Stimulated activated memory B cell treated with anti-CD40 and anti-IgM and Interleukin-4, amounts not matched to agents 10 μg/mL and 1 μg/mL and 100 μg/mL, for 72 hours (primary cell): ENCODE measurements around the gene SSH2.
"Not testable (repeated sequence)": the region's sequence is repeated elsewhere in the genome, so short reads cannot be mapped to it uniquely, and the experiment has no call there.

Experiments
- ATAC-seq: fragments of 150-1000 bp; cut with Tn5 transposase; 2 replicates; pipeline ENCODE4 v1.10.0; 2021
- H3K27ac Mint-ChIP-seq: one replicate; pipeline ENCODE4 v1.8.0; 2022; ENCODE audit warnings: mild to moderate bottlenecking, mixed read lengths
- H3K27me3 Mint-ChIP-seq: one replicate; pipeline ENCODE4 v1.8.0; 2022; ENCODE audit warnings: mixed read lengths
- H3K36me3 Mint-ChIP-seq: one replicate; pipeline ENCODE4 v1.8.0; 2022; ENCODE audit warnings: mixed read lengths
- H3K4me1 Mint-ChIP-seq: one replicate; pipeline ENCODE4 v1.8.0; 2022; ENCODE audit warnings: mixed read lengths
- H3K4me3 Mint-ChIP-seq: one replicate; pipeline ENCODE4 v1.8.0; 2022; ENCODE audit warnings: mild to moderate bottlenecking, moderate library complexity, mixed read lengths
- H3K9me3 Mint-ChIP-seq: one replicate; pipeline ENCODE4 v1.8.0; 2022; ENCODE audit warnings: mixed read lengths

Gene SSH2

DNA sequence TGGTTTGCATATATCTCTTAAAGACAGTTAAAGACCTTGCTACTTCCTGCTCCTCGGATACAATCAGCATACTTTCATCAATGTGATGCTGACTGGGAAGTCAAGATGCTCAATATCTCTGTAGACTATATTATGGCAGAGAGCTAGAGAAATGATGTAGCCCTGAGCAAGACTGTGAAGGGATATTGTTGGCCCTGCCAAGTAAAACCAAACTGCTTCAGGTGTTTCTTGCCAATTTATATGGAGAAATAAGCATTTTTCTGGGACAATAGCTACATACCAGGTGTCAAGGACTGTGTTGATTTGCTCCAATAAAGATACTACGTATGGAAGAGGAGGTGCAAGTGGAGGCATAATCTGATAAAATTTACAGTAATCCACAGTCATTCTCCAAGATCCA lies 6.7 kb upstream of the SSH2 start:
- Mint-ChIP-seq H3K27ac (no peak overlapping the region), H3K9me3 (no peaks in the 10 kb centered on the region), H3K27me3 (peaks cover 9% of the 10 kb centered on the region), H3K4me3 (no peak overlapping the region), H3K4me1 (no peaks in the 10 kb centered on the region), H3K36me3 (peaks cover 6% of the 10 kb centered on the region)
- ATAC-seq: no peak

DNA sequence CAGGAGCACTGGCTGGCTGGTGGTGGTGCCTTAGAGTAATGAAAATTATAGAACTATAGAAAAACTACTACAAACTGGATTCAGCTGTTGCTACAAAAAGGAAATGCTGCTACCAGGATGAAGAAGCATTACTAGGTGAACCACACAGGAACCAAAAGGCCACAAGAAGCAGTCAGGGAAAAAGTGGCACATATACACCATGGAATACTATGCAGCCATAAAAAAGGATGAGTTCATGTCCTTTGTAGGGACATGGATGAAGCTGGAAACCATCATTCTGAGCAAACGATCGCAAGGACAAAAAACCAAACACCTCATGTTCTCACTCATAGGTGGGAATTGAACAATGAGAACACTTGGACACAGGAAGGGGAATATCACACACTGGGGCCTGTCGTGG lies 5.9 kb upstream of the SSH2 start:
- ATAC-seq, H3K4me1 Mint-ChIP-seq, H3K27ac Mint-ChIP-seq, H3K36me3 Mint-ChIP-seq, H3K27me3 Mint-ChIP-seq, H3K4me3 Mint-ChIP-seq, H3K9me3 Mint-ChIP-seq: not testable (repeated sequence)

DNA sequence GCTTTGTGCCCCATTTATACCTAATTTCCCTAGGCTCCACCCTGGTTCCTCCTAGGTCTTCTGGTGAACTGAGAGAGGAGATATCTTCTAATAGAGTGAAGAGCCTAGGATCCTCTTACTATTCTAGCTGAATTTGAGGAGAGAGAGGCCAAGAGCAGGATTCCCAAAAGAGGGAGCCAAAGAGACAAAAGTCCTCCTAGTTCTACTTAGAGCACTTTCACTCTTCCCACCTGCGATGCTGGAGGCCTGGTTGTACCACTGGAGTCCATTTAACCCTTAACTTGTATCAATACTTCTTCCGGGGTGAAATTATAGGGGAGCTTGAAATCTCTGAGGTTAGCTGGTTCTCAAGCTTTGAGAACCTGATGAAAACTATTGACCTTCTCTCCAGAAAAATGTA lies 3.4 kb upstream of the SSH2 start:
- H3K36me3 Mint-ChIP-seq: peaks cover 6% of the 10 kb centered on the region
- ATAC-seq: no peak
- H3K4me3 Mint-ChIP-seq: no peak overlapping the region
- no peaks in the 10 kb centered on the region for H3K9me3 Mint-ChIP-seq
- H3K4me1 Mint-ChIP-seq: peaks cover 9% of the 10 kb centered on the region
- H3K27ac Mint-ChIP-seq: no peak overlapping the region
- peaks cover 9% of the 10 kb centered on the region for H3K27me3 Mint-ChIP-seq

DNA sequence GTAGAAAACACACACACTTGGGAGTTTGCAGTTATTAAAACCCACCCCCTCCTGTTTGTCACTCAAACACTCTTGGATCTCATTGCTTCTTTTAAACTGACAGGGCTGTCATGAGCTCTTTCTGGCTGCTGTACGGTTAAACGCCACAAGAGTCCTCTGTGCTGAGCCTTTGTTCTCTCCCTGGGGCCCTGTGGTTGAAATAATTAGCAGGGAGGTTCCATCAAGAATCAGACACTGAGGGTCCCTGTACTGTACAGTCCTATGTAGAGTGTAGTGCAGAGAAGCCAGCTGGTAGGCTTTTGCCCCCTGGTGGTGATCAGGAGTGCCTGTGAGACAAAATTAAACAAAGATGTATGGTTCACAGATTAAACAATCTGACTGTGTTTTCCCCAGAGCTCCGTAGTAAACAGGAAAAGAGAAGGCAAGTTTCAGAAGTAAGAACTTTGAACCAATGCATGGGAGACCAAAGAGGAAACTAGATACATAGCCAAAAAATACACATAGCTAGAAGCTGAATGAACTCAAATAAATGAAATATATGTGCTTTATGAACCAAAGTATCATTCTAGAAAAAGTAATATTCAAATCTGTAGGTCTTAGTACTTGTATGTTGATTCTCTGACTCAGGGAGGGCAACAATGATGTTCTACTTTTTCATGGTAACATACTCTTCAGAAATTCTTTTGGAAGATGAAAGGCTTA lies 1.4 kb upstream of the SSH2 start:
- peaks cover 11% of the 10 kb centered on the region for H3K36me3 Mint-ChIP-seq
- no peak overlapping the region for H3K4me3 Mint-ChIP-seq
- no peaks in the 10 kb centered on the region for H3K9me3 Mint-ChIP-seq
- ATAC-seq: peak; percentile 87
- H3K27ac Mint-ChIP-seq: no peak overlapping the region
- H3K27me3 Mint-ChIP-seq: peaks cover 9% of the 10 kb centered on the region
- peaks cover 25% of the 10 kb centered on the region for H3K4me1 Mint-ChIP-seq

DNA sequence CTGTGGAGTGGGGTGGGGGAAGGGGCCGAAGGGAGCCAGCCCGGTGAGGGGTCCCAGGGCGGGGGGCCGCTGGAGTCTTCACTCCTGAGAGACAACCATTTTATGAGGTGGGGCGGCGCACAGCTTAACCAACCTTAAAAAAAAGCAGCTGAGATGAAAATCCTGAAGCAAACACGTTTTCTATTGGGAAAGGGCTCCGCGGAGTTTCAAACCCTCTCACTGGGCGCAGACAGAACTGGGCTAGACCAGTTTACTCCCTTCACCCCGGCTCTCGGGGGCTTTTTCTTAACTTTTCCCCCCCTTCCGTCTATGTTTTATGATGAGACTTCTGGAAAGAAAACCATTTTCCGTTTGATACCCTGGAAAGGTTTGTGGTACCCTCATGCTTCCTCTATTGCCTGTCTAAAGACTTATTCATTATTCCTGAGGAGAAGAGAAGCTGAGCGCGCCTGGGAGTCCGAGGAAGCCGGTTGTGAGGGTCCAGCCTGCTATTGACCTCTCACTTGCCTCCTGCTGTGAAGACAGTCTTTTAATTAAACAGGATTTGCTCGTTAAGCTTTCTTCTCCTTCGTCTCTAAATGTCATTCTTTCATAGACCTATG lies 482 bp upstream of the SSH2 start:
- H3K27ac Mint-ChIP-seq: no peak overlapping the region
- ATAC-seq: no peak
- peaks cover 34% of the 10 kb centered on the region for H3K4me1 Mint-ChIP-seq
- no peaks in the 10 kb centered on the region for H3K9me3 Mint-ChIP-seq
- no peak overlapping the region for H3K4me3 Mint-ChIP-seq
- H3K27me3 Mint-ChIP-seq: peaks cover 5% of the 10 kb centered on the region
- peaks cover 10% of the 10 kb centered on the region for H3K36me3 Mint-ChIP-seq

DNA sequence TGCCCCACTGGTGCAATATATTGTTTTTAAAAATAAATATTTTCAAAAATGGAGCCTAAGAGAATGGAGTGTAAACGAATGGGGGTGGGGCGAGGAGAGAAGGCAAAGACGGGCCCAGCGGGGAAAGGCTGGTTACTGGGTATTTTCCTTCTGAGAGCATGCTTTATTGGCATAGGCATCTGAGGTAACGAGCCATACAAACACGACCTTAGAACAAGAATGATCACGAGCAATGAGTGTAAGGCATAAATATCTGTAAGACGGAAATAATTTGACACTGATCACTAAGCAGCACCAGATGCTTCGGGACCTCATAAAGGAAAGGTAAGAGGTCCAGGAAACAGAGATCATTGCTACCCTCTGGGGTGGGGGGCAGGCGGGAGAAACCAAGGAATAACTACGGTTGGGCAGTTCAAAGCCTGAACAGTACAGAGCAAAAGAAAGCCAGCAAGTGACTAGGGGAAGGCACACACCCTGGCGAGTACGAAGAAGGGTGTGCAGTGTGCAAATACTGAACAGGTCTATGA lies 959 bp downstream of the SSH2 start:
- H3K4me1 Mint-ChIP-seq: peaks cover 37% of the 10 kb centered on the region
- H3K36me3 Mint-ChIP-seq: peaks cover 7% of the 10 kb centered on the region
- no peak for ATAC-seq
- no peak overlapping the region for H3K4me3 Mint-ChIP-seq
- H3K27ac Mint-ChIP-seq: no peak overlapping the region
- no peaks in the 10 kb centered on the region for H3K27me3 Mint-ChIP-seq
- H3K9me3 Mint-ChIP-seq: no peaks in the 10 kb centered on the region

DNA sequence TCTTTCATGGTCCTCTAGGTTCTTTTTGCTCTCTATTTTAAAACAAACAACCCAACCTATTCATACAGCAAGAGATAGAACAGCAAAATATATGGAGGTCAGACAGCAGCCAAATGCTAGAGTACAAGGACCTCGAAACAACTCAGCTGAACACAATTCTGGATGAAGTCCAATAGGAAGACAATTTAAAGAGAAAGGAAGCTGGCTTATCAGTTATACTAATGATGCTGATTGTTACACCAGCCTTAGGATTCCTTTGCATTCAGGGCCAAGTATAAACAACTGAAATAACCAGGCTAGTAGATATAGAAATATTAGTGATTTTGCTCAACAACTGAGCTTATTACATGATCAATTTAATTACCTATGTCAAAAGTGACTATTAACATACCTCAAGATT lies 2.5 kb downstream of the SSH2 start:
- peaks cover 7% of the 10 kb centered on the region for H3K36me3 Mint-ChIP-seq
- peaks cover 43% of the 10 kb centered on the region for H3K4me1 Mint-ChIP-seq
- no peak for ATAC-seq
- no peaks in the 10 kb centered on the region for H3K9me3 Mint-ChIP-seq
- no peak overlapping the region for H3K4me3 Mint-ChIP-seq
- H3K27ac Mint-ChIP-seq: no peak overlapping the region
- no peaks in the 10 kb centered on the region for H3K27me3 Mint-ChIP-seq

DNA sequence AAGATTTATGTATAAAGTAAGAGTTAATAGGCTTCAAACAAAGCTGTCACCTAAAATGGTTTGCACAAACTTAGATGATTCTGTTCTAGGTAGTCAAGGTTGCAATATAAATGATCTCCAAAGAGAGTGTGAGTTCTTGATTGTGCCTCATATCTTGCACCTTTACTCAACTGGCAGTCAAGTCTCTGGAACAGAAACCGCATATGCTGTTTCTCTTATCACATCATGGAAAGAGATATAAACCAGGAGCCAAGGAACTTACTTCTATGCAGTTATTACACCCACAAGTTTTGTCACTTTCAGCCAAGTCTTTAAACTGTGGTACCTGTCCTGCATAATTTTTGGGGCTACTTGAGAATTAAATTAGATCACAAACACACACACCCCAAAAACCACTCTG lies 5.2 kb downstream of the SSH2 start:
- Mint-ChIP-seq H3K9me3 (no peaks in the 10 kb centered on the region), H3K4me1 (peaks cover 49% of the 10 kb centered on the region)

DNA sequence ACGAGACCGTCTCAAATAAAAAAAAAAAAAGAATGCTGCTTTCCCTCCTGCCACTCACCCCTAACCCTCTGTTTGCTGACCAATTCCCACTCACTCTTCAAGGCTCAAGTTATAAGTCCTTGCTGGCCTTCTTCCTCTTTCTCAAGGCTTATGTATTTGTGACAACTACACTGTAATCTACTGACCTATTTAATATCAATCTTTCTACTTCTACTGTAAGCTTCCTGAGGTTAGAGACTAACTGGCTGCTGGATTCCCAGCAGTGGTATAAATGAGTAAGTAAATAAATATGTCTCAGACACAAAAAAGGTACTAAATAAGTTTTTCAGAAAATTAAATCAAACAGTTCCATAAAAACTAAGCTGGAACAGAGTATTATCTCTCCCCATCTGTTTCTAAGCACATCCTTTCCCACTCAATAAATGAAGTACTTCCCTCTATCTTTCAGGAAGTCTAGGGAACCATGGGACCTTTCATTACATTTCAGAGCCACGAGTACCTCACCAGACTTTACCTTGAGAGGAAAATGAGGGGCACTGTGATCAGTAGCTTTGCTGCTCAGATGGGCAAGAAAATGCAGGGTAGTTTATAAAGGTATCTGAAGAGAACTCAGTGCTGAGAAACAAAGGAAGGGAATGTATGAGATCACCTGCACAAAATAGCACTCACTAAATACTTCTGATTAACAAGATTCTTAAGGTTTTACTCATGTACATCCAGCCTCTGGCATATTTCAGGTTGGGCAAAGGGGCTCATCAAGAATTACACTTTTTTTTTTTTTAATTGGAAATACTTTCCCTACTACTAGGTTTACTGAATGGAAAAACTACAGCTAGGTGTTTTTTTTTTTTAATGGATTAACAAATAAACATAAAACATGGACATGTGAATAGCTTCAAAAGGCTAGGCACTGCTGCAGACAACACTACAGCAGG lies 10.8 kb downstream of the SSH2 start:
- H3K4me1 Mint-ChIP-seq: peaks cover 37% of the 10 kb centered on the region
- no peak overlapping the region for H3K4me3 Mint-ChIP-seq
- H3K9me3 Mint-ChIP-seq: no peaks in the 10 kb centered on the region
- H3K27ac Mint-ChIP-seq: no peak overlapping the region
- H3K36me3 Mint-ChIP-seq: peaks cover 10% of the 10 kb centered on the region
- no peak for ATAC-seq
- no peaks in the 10 kb centered on the region for H3K27me3 Mint-ChIP-seq

More for the DNA sequence above, 5.2 kb downstream of the SSH2 start:
- Mint-ChIP-seq H3K4me3 (no peak overlapping the region), H3K27me3 (no peaks in the 10 kb centered on the region), H3K27ac (no peak overlapping the region), H3K36me3 (peaks cover 12% of the 10 kb centered on the region)
- ATAC-seq: no peak

DNA sequence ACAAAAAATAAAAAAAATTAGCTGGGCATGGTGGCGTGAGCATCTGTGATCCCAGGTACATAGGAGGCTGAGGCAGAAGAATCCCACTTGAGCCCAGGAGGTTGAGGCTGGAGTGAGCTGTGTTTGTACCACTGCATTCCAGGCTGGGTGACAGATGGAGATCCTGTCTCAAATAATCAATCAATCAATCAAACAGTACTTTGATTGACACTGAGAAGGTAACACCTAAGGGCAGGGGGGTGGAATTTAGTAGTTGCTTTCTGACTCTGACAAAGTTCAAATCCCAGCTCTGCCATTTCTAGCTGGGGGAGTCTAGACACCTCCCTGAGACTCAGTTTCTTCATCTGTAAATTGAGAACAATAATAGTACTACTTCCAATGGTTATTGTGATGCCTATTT lies 12.0 kb downstream of the SSH2 start:
- ATAC-seq: no peak
- Mint-ChIP-seq H3K36me3 (peaks cover 10% of the 10 kb centered on the region), H3K9me3 (no peaks in the 10 kb centered on the region), H3K4me3 (no peak overlapping the region), H3K27ac (no peak overlapping the region), H3K4me1 (peaks cover 31% of the 10 kb centered on the region), H3K27me3 (no peaks in the 10 kb centered on the region)

DNA sequence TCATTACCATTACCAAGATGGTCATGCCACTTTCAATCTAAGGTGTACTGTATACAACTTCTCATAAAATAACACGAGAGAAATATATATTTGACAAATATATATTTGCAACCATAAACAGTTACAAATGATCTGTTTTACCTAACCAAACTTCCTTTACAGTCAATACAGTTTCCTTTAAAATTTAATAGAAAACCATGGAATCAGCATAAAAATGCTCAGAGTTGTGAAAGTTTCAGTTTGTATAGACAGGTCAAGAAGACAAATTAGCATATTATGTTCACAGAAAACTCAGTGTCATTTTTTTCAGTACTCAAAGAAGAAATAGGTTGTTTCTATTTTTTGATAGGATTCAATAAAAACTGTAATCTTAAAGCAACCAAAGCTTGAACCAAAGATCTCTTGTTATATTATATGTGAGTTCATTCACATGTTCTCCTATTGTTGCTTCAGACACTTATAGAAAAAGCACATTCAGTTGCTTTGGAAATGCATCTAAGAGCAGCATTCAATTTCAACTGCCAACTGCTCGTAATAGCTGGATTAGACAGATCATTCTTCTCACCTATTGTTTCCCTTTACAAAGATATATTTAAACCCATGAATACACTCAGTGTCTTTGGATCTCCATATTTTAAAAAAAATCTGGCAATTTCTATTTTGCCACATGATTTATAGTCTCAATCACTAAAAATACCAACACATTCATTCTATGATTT lies 15.1 kb downstream of the SSH2 start:
- Mint-ChIP-seq H3K9me3 (no peaks in the 10 kb centered on the region), H3K36me3 (peaks cover 5% of the 10 kb centered on the region), H3K27ac (no peak overlapping the region), H3K4me1 (peaks cover 25% of the 10 kb centered on the region), H3K4me3 (no peak overlapping the region), H3K27me3 (no peaks in the 10 kb centered on the region)
- ATAC-seq: no peak

DNA sequence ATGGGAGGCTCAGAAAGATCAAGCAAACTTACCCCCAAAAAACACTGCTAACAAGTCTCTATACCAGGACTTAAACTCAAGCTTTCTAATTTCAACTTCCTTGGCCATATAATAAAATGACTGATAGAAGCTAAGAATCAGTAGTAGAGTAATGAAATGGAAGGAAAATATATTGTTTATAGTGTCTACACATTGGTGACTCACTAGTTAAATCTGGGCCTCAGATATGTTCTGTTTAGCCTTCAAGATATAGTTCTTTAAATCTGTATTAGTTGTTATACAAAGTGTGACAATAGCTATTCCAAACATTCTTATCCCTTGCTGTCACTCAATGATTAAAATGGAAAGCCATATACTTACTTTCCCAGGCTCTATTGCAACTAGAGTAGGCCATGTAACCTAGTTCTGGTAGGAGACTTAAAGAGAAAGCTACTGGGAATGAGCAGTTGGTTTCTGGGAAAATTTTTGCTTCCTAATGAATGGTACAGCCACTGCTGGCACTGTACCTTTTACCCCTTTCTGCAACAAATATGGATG lies 18.3 kb downstream of the SSH2 start:
- Mint-ChIP-seq H3K27me3 (no peaks in the 10 kb centered on the region), H3K4me3 (no peak overlapping the region), H3K4me1 (peaks cover 8% of the 10 kb centered on the region), H3K27ac (no peak overlapping the region), H3K36me3 (peaks cover 5% of the 10 kb centered on the region), H3K9me3 (peaks cover 3% of the 10 kb centered on the region)
- no peak for ATAC-seq

DNA sequence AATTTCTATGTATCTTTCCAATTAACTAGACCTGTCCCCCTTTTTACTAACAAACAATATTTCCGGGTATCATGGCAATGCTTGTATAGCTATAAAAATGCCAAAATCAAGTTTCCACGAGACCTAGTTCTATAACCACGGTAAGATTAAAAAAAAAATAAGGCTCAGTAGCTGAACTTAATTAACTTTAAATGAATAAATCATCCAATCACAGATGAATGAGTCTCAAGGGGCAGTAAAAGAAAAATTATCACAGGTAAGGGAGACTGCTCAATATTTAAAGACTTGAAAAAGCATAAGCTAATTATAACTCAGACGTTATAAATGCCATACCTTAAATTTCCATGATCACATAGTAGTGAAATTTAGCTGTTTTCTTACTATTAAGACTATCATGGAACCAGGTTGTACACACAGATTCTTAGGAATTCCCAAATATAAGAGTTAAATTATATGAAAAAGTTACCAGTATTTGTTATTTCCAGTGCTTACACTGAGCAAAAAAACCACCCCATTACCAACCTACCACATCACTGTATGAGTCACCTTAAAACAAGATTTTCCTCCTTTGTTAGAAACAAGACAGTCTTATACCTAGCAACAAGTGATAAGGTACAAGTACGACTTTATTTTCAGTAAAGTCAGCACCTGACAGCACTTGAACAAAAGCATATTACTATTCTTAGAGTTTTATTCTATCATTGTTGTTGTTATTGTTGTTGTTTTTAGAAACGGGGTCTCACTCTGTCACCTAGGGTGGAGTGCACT lies 20.6 kb downstream of the SSH2 start:
- H3K4me1 Mint-ChIP-seq: peaks cover 14% of the 10 kb centered on the region
- ATAC-seq: no peak
- no peak overlapping the region for H3K27ac Mint-ChIP-seq
- H3K27me3 Mint-ChIP-seq: no peaks in the 10 kb centered on the region
- peaks cover 10% of the 10 kb centered on the region for H3K9me3 Mint-ChIP-seq
- H3K4me3 Mint-ChIP-seq: no peak overlapping the region
- H3K36me3 Mint-ChIP-seq: peaks cover 24% of the 10 kb centered on the region

DNA sequence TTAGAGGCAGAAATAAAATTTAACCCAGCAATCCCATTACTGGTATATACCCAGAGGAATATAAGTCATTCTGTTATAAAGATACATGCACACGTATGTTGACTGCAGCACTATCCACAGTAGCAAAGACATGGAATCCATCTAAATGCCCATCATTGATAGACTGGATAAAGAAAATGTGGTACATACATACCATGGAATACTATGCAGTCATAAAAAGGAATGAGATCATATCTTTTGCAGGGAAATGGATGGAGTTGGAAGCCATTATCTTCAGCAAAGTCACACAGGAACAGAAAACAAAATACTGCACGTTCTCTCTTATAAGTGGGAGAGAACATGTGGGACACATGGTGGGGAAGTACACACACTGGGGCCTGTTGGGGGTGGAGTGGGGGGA lies 23.1 kb downstream of the SSH2 start:
- Mint-ChIP-seq H3K4me3 (no peak overlapping the region), H3K27ac (no peak overlapping the region), H3K27me3 (no peaks in the 10 kb centered on the region), H3K36me3 (peaks cover 24% of the 10 kb centered on the region), H3K9me3 (peaks cover 10% of the 10 kb centered on the region), H3K4me1 (peaks cover 25% of the 10 kb centered on the region)
- ATAC-seq: no peak
